ENCODE results near the gene QRSL1. TPM values are rescaled to one million over a fixed set of nuclear protein-coding genes. Genes with fewer than 3 reads are reported as not detected.
"Not testable (repeated sequence)": the region's sequence is repeated elsewhere in the genome, so short reads cannot be mapped to it uniquely, and the experiment has no call there.

Gene QRSL1
- 15.0 and 23.0 TPM in 2 replicates for total RNA-seq (ENCODE audit: low replicate concordance)

GRCh38 chr6:106629103-106629858, at the start of gene QRSL1, which contains the start of gene RTN4IP1:
QRSL1 (plus strand) TSS chr6:106629578; CDS start chr6:106629682, 104 bp downstream.
RTN4IP1 (minus strand) TSS chr6:106629498; CDS start chr6:106629021, 477 bp downstream.
- Mint-ChIP-seq H3K36me3 (no peaks in the 10 kb centered on the region), H3K9me3 (no peaks in the 10 kb centered on the region), H3K27ac (peak within 1 kb of the TSS; percentile 94), H3K4me3 (peak within 1 kb of the TSS; percentile 96), H3K27me3 (ENCODE audit: insufficient read depth, low read depth) (peaks cover 2% of the 10 kb centered on the region), H3K4me1 (peaks cover 11% of the 10 kb centered on the region)
- Histone ChIP-seq H4K20me1 (ENCODE audit: low read depth) (no peaks in the 10 kb centered on the region), H3K4me1 (peaks cover 6% of the 10 kb centered on the region), H3F3A (ENCODE audit: low read depth) (peaks cover 14% of the 10 kb centered on the region), H2AFZ (replicated peaks) (peak within 1 kb of the TSS; percentile 90), H3K4me3 (peak within 1 kb of the TSS; percentile 89), H3K27ac (peak within 1 kb of the TSS; percentile 86), H3K27me3 (no peaks in the 10 kb centered on the region), H3K79me2 (ENCODE audit: low read depth) (peaks cover 58% of the 10 kb centered on the region), H3K9me3 (ENCODE audit: low read depth) (no peaks in the 10 kb centered on the region), H3K9ac (peak within 1 kb of the TSS; percentile 92), H3K4me2 (peak within 1 kb of the TSS; percentile 86), H3K36me3 (no peaks in the 10 kb centered on the region)
- DNase-seq (ENCODE audit: low spot score): peak; percentile 95
- TF ChIP-seq CTCF (IDR thresholded peaks at IDR 0.05) (no peak), EZH2 (IDR thresholded peaks at IDR 0.05) (no peak), EZH2phosphoT487 (IDR thresholded peaks at IDR 0.05) (no peak)

- Histone ChIP-seq H3K79me2 (ENCODE audit: low read depth) (no peaks in the 10 kb centered on the region), H3K4me2 (no peak overlapping the region), H3K36me3 (no peaks in the 10 kb centered on the region), H3K27me3 (no peaks in the 10 kb centered on the region), H3F3A (ENCODE audit: low read depth) (no peaks in the 10 kb centered on the region), H3K4me1 (peaks cover 8% of the 10 kb centered on the region), H3K9ac (no peak overlapping the region), H3K27ac (no peak overlapping the region), H3K4me3 (no peak overlapping the region), H2AFZ (replicated peaks) (no peak overlapping the region), H4K20me1 (ENCODE audit: low read depth) (no peaks in the 10 kb centered on the region), H3K9me3 (ENCODE audit: low read depth) (no peaks in the 10 kb centered on the region)
- Mint-ChIP-seq H3K27me3 (ENCODE audit: insufficient read depth, low read depth) (peaks cover 6% of the 10 kb centered on the region), H3K27ac (no peak overlapping the region), H3K36me3 (peaks cover 3% of the 10 kb centered on the region), H3K4me3 (no peak overlapping the region), H3K4me1 (peaks cover 2% of the 10 kb centered on the region), H3K9me3 (no peaks in the 10 kb centered on the region)
- TF ChIP-seq EZH2phosphoT487 (IDR thresholded peaks at IDR 0.05): no peak
- TF ChIP-seq EZH2 (IDR thresholded peaks at IDR 0.05): no peak
- no peak for TF ChIP-seq CTCF (IDR thresholded peaks at IDR 0.05)
- DNase-seq (ENCODE audit: low spot score): no peak
Observed at GRCh38 chr6:106581468-106581867, 47.9 kb upstream of the QRSL1 start.

- H3K27ac ChIP-seq: no peak overlapping the region
Observed at GRCh38 chr6:106586815-106587415, 42.5 kb upstream of the QRSL1 start.

GRCh38 chr6:106588937-106589336, 40.4 kb upstream of the QRSL1 start:
- H3K27me3 Mint-ChIP-seq (ENCODE audit: insufficient read depth, low read depth); H3K27ac Mint-ChIP-seq; H3K36me3 ChIP-seq; H3K4me3 ChIP-seq; H3K4me3 Mint-ChIP-seq; H2AFZ ChIP-seq (replicated peaks); H3K9me3 ChIP-seq (ENCODE audit: low read depth); H3F3A ChIP-seq (ENCODE audit: low read depth); H3K79me2 ChIP-seq (ENCODE audit: low read depth); H3K9ac ChIP-seq; DNase-seq (ENCODE audit: low spot score); H3K27me3 ChIP-seq; H3K4me1 ChIP-seq; H3K4me2 ChIP-seq; H3K27ac ChIP-seq; H3K36me3 Mint-ChIP-seq; H4K20me1 ChIP-seq (ENCODE audit: low read depth); H3K4me1 Mint-ChIP-seq; H3K9me3 Mint-ChIP-seq: not testable (repeated sequence)

More at GRCh38 chr6:106586815-106587415, 42.5 kb upstream of the QRSL1 start:
- H3K36me3 ChIP-seq: no peaks in the 10 kb centered on the region
- no peaks in the 10 kb centered on the region for H3K27me3 ChIP-seq
- no peaks in the 10 kb centered on the region for H3F3A ChIP-seq (ENCODE audit: low read depth)
- DNase-seq (ENCODE audit: low spot score): no peak
- no peak overlapping the region for H3K9ac ChIP-seq
- H3K4me3 ChIP-seq: no peak overlapping the region
- H3K4me1 ChIP-seq: peaks cover 8% of the 10 kb centered on the region
- H3K4me2 ChIP-seq: no peak overlapping the region
- no peak overlapping the region for H2AFZ ChIP-seq (replicated peaks)
- H3K79me2 ChIP-seq (ENCODE audit: low read depth): no peaks in the 10 kb centered on the region
- Mint-ChIP-seq H3K4me3 (no peak overlapping the region), H3K36me3 (peaks cover 6% of the 10 kb centered on the region), H3K27me3 (ENCODE audit: insufficient read depth, low read depth) (peaks cover 3% of the 10 kb centered on the region), H3K4me1 (peaks cover 2% of the 10 kb centered on the region), H3K9me3 (no peaks in the 10 kb centered on the region), H3K27ac (no peak overlapping the region)
- no peaks in the 10 kb centered on the region for H4K20me1 ChIP-seq (ENCODE audit: low read depth)
- no peaks in the 10 kb centered on the region for H3K9me3 ChIP-seq (ENCODE audit: low read depth)
- TF ChIP-seq CTCF (IDR thresholded peaks at IDR 0.05) (no peak), EZH2phosphoT487 (IDR thresholded peaks at IDR 0.05) (no peak), EZH2 (IDR thresholded peaks at IDR 0.05) (no peak)

Data from neural progenitor cell (in vitro differentiated cells).